ENCODE measurements around the gene METTL1. TPM values are rescaled to one million over a fixed set of nuclear protein-coding genes. Genes with fewer than 3 reads are reported as not detected.

METTL1 gene
- total and polyA plus RNA-seq, 4 donors: 2.8 to 11.2 (median 7.1) TPM

GRCh38 chr12:57808351-57808750 lies 36.4 kb upstream of the METTL1 start:
- WGBS: 93% methylated on average over 5 of the region's 5 CpGs
- TF ChIP-seq SP1 (IDR thresholded peaks at IDR 0.05) (no peak), JUND (IDR thresholded peaks at IDR 0.05) (no peak), EGR1 (IDR thresholded peaks at IDR 0.05; ENCODE audit: low read depth in 2 of 2) (no peak), HNF4G (IDR thresholded peaks at IDR 0.05) (no peak)
- peaks cover 5 to 59% (median 46%) of the 10 kb centered on the region in 4 donors for H3K36me3 ChIP-seq (ENCODE audit: control insufficient read depth in 4 of 4, insufficient read depth in 3 of 4, low read depth in 1 of 4, low read length in 3 of 4)

GRCh38 chr12:57807285-57807684 lies 35.4 kb upstream of the METTL1 start:
- Histone ChIP-seq H3K9me3 (ENCODE audit: control insufficient read depth in 4 of 4, low read length in 3 of 4) (no peaks in the 10 kb centered on the region), H3K27me3 (ENCODE audit: control insufficient read depth in 4 of 4, insufficient read depth in 4 of 4, low read length in 3 of 4) (no peaks in the 10 kb centered on the region), H3K4me1 (ENCODE audit: control insufficient read depth in 4 of 4, insufficient read depth in 4 of 4, low read length in 3 of 4) (no peaks in the 10 kb centered on the region), H3K36me3 (ENCODE audit: control insufficient read depth in 4 of 4, insufficient read depth in 3 of 4, low read depth in 1 of 4, low read length in 3 of 4) (peaks cover 5 to 61% (median 52%) of the 10 kb centered on the region in 4 donors), H3K4me3 (ENCODE audit: low read depth in 1 of 3, low read length in 3 of 3) (no peak overlapping the region), H3K9ac (ENCODE audit: low read depth in 1 of 2, low read length in 2 of 2) (no peak overlapping the region), H3K27ac (ENCODE audit: low read depth in 1 of 2, low read length in 2 of 2) (no peak overlapping the region)
- no peak for TF ChIP-seq YY1 (IDR thresholded peaks at IDR 0.05)
- TF ChIP-seq HNF4A (conservative IDR thresholded peaks at IDR 0.05): no peak
- TF ChIP-seq, protein P1, sequence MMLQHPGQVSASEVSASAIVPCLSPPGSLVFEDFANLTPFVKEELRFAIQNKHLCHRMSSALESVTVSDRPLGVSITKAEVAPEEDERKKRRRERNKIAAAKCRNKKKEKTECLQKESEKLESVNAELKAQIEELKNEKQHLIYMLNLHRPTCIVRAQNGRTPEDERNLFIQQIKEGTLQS (IDR thresholded peaks at IDR 0.05): no peak
- no peak for TF ChIP-seq GABPA (IDR thresholded peaks at IDR 0.05 in 1 of 2, conservative IDR thresholded peaks at IDR 0.05 in 1 of 2)
- TF ChIP-seq JUND (IDR thresholded peaks at IDR 0.05): no peak
- TF ChIP-seq, protein P2, sequence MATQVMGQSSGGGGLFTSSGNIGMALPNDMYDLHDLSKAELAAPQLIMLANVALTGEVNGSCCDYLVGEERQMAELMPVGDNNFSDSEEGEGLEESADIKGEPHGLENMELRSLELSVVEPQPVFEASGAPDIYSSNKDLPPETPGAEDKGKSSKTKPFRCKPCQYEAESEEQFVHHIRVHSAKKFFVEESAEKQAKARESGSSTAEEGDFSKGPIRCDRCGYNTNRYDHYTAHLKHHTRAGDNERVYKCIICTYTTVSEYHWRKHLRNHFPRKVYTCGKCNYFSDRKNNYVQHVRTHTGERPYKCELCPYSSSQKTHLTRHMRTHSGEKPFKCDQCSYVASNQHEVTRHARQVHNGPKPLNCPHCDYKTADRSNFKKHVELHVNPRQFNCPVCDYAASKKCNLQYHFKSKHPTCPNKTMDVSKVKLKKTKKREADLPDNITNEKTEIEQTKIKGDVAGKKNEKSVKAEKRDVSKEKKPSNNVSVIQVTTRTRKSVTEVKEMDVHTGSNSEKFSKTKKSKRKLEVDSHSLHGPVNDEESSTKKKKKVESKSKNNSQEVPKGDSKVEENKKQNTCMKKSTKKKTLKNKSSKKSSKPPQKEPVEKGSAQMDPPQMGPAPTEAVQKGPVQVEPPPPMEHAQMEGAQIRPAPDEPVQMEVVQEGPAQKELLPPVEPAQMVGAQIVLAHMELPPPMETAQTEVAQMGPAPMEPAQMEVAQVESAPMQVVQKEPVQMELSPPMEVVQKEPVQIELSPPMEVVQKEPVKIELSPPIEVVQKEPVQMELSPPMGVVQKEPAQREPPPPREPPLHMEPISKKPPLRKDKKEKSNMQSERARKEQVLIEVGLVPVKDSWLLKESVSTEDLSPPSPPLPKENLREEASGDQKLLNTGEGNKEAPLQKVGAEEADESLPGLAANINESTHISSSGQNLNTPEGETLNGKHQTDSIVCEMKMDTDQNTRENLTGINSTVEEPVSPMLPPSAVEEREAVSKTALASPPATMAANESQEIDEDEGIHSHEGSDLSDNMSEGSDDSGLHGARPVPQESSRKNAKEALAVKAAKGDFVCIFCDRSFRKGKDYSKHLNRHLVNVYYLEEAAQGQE (IDR thresholded peaks at IDR 0.05): no peak
- no peak for TF ChIP-seq MAX (IDR thresholded peaks at IDR 0.05)
- no peak for TF ChIP-seq HNF4G (IDR thresholded peaks at IDR 0.05)
- TF ChIP-seq, protein P3, sequence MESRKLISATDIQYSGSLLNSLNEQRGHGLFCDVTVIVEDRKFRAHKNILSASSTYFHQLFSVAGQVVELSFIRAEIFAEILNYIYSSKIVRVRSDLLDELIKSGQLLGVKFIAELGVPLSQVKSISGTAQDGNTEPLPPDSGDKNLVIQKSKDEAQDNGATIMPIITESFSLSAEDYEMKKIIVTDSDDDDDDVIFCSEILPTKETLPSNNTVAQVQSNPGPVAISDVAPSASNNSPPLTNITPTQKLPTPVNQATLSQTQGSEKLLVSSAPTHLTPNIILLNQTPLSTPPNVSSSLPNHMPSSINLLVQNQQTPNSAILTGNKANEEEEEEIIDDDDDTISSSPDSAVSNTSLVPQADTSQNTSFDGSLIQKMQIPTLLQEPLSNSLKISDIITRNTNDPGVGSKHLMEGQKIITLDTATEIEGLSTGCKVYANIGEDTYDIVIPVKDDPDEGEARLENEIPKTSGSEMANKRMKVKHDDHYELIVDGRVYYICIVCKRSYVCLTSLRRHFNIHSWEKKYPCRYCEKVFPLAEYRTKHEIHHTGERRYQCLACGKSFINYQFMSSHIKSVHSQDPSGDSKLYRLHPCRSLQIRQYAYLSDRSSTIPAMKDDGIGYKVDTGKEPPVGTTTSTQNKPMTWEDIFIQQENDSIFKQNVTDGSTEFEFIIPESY (IDR thresholded peaks at IDR 0.05): no peak
- 92% methylated on average over 9 of the region's 9 CpGs for WGBS
- no peak for DNase-seq (ENCODE audit: low spot score)

More at GRCh38 chr12:57808351-57808750, 36.4 kb upstream of the METTL1 start:
- Histone ChIP-seq H3K9ac (ENCODE audit: low read depth in 1 of 2, low read length in 2 of 2) (no peak overlapping the region), H3K4me1 (ENCODE audit: control insufficient read depth in 4 of 4, insufficient read depth in 4 of 4, low read length in 3 of 4) (no peaks in the 10 kb centered on the region), H3K27me3 (ENCODE audit: control insufficient read depth in 4 of 4, insufficient read depth in 4 of 4, low read length in 3 of 4) (no peaks in the 10 kb centered on the region), H3K27ac (ENCODE audit: low read depth in 1 of 2, low read length in 2 of 2) (no peak overlapping the region), H3K4me3 (ENCODE audit: low read depth in 1 of 3, low read length in 3 of 3) (no peak overlapping the region), H3K9me3 (ENCODE audit: control insufficient read depth in 4 of 4, low read length in 3 of 4) (no peaks in the 10 kb centered on the region)
- no peak for DNase-seq (ENCODE audit: low spot score)

- no peaks in the 10 kb centered on the region for H3K27me3 ChIP-seq (ENCODE audit: control insufficient read depth in 4 of 4, insufficient read depth in 4 of 4, low read length in 3 of 4)
- H3K9ac ChIP-seq (ENCODE audit: low read depth in 1 of 2, low read length in 2 of 2): no peak overlapping the region
- 99% methylated on average over 3 of the region's 3 CpGs for WGBS
- no peak overlapping the region for H3K27ac ChIP-seq (ENCODE audit: low read depth in 1 of 2, low read length in 2 of 2)
- DNase-seq (ENCODE audit: low spot score): no peak
- H3K9me3 ChIP-seq (ENCODE audit: control insufficient read depth in 4 of 4, low read length in 3 of 4): no peaks in the 10 kb centered on the region
- no peak for TF ChIP-seq HNF4A (conservative IDR thresholded peaks at IDR 0.05)
- no peak for TF ChIP-seq HNF4G (IDR thresholded peaks at IDR 0.05)
- no peak for TF ChIP-seq NR2F2 (IDR thresholded peaks at IDR 0.05)
- no peak for TF ChIP-seq RXRA (IDR thresholded peaks at IDR 0.05)
- TF ChIP-seq YY1 (IDR thresholded peaks at IDR 0.05): no peak
- TF ChIP-seq EGR1 (IDR thresholded peaks at IDR 0.05; ENCODE audit: low read depth in 2 of 2): no peak
- TF ChIP-seq FOXA2 (IDR thresholded peaks at IDR 0.05): no peak
- peaks cover 5 to 64% (median 55%) of the 10 kb centered on the region in 4 donors for H3K36me3 ChIP-seq (ENCODE audit: control insufficient read depth in 4 of 4, insufficient read depth in 3 of 4, low read depth in 1 of 4, low read length in 3 of 4)
- H3K4me1 ChIP-seq (ENCODE audit: control insufficient read depth in 4 of 4, insufficient read depth in 4 of 4, low read length in 3 of 4): no peaks in the 10 kb centered on the region
- no peak overlapping the region for H3K4me3 ChIP-seq (ENCODE audit: low read depth in 1 of 3, low read length in 3 of 3)
Observed at GRCh38 chr12:57806677-57807076, 34.8 kb upstream of the METTL1 start.
